Right ventricle myocardium superior (tissue), 1 donor: ENCODE measurements around the gene ASTN2. TPM values are rescaled to one million over a fixed set of nuclear protein-coding genes. Genes with fewer than 3 reads are reported as not detected.
A peak's percentile ranks its signal among the peaks of the same experiment; 100 is the strongest.

Experiments used
- ATAC-seq: fragments of 200-7000 bp; cut with Tn5 transposase; one replicate; pipeline ENCODE4 v1.9.1; 2020; ENCODE audit warnings: mild to moderate bottlenecking; ENCODE audit not compliant: poor library complexity
- DNase-seq: peaks from one replicate; pipeline ENCODE4 v3.0.0-alpha.2; 2020
- intact Hi-C: fragments of 100-400 bp; cut with DNase I; formaldehyde crosslinking; loops from one replicate; pipeline ENCODE4 v1.11.2; 2022
- total RNA-seq: library from RNA; stranded (reverse); fragmentation: NEBNext Ultra II Directional; extraction: Animal tissue kit (Norgen Biotek cat#: 25700); gene quantifications from one replicate; pipeline ENCODE4 v1.2.1, GENCODE V29; 2021
- donor health status: DM: no; HTN: yes; CAD: no; lungs with severe emphysema.

ASTN2 gene
- total RNA-seq, 1 donor from 2014 or later, result 6.4 TPM

DNA sequence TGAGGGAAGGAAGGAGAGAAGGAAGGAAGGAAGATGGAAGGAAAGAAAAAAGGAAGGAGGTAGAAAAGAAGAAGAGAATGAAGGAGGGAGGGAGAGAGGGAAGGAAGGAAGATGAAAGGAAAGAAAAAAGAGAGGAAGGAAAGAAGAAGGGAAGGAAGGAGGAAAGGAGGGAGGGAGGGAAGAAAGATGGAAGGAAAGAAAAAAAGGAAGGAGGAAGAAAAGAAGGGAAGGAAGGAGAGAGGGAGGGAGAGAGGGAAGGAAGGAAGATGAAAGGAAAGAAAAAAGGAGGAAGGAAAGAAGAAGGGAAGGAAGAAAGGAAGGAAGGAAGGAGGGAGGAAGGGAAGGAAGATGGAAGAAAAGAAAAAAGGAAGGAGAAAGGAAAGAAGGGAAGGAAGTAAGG, 912.1 kb downstream of the ASTN2 start:
- intact Hi-C loops, result no loop called here
- DNase-seq, result no peak
- no peak for ATAC-seq

GRCh38 chr9:116501871-116502270, 913.0 kb downstream of the ASTN2 start:
- intact Hi-C loops, result no loop called here
- DNase-seq (no peak), ATAC-seq (no peak)

DNA sequence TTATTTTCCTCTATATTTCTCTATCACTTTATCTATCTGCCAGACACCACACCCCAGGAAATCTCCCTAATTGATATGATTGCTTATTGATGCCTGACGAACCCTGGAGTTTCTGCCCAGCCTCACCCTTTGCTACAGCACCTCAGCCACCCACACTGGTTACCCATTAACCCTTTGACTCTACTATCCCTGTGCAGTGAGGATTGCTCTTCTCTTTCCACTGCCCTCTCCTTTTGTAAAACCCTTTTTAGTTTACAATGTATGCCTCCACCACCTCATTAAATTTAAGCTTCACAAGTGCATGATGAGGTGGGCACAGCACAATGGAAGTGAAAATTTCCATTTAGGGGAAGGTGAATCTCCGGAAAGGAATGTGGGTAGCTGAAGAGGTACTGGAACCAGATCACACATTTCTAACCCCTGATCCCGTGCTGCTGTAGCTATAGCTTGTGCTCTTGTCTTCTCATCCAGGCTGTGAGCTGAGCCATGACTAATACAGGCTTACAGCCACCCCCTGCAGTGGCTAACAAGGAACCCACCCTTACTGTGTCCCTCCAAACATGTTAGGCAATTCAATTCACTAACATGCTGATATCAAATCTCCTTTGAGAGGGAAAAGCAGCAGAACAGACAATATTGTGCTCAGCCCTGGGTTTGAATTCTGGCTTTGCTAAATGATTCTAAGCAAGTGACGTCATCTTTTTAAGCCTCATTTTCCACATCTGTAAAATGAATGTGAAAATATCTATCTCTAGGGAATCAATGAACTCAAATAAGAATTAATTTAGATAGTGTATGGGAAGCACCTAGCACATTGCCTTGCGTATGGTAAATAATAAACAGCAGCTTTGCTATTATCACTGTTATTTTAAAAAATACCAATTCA, 914.6 kb downstream of the ASTN2 start:
- ATAC-seq (no peak), DNase-seq (no peak)
- intact Hi-C loops, result no loop called here

DNA sequence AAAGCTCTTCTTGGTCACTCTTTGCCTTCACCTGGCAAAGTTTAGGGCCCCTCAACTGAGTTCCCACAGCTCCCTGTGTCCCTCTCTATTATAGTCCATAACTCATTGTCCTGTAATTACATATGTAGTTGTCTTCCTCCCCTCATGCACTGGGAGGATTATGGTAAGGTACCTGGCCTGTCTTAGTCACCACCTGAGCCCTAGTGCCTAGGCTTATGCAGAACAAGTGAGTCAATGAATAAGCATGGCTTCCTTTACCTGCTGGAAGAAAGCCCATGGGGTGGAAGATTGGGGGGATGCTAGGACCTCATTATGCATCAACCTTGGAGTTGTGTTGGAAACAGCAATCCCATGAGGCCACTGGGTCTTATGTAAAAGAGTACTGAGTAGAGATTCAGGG, 915.4 kb downstream of the ASTN2 start:
- intact Hi-C loops, result no loop called here
- no peak for ATAC-seq
- DNase-seq, result no peak

DNA sequence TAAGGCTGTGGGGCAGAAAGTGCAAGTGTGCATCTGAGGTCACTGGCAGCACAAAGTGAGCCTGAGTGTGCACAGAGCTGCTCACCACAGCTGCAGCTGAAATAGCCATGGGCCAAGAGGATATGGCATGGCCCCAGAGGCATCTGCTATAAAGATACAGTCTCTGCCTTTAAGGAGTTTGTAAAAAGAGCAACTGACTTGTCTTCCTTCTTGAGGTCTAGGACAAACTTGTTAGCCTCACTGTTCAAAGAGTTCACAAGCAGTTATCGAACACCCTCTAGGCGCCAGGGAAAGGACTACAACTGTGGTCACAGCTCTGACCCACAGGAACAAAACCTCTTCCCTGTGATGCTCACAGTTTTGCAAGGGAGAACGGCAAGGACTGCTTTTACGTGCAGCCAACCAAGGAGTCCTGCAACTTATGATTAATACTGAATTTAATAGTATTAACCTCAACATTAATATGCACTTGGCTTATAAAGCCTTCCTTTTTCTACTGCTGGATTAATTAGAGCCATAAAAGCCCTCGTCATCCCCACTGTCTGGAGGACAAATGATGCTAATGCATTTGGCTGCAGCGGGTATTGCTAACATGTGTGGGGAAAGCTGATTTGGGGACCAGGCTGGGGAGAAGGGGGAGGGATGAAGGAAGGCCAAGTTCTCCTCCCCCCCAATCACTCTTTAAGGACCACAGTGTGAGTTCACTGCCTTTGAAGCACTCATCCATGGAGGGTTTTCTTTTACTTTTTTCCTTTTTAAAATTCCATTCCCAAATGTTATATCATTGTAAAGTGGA, 917.6 kb downstream of the ASTN2 start:
- ATAC-seq (peak; percentile 49), DNase-seq (no peak)
- intact Hi-C loops, result no loop called here

DNA sequence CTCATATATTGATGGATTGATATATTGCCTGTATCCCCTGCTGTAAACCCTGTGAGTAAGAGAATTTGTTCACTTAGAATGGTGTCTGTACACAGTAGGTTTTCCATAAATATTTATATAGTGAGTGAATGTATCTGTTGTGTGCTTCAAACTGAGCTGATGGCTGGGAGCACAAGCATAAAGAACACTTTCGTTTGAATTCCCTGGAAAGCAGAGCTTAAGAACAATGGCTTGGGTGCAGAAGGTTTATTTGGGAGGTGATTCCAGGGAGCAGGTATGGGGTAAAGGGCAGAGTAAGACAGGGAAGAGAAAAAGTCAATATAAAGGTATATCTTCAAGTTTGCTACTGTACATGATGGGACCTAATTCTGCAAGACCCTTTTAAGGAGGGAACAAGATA, 918.7 kb downstream of the ASTN2 start:
- DNase-seq, result no peak

GRCh38 chr9:116495725-116496124, 919.1 kb downstream of the ASTN2 start:
- intact Hi-C loops, result no loop called here
- DNase-seq (no peak), ATAC-seq (no peak)

More for the DNA sequence above, 918.7 kb downstream of the ASTN2 start:
- intact Hi-C loops, result no loop called here
- no peak for ATAC-seq

GRCh38 chr9:116494815-116495634, 919.8 kb downstream of the ASTN2 start:
- peak; percentile 62 for ATAC-seq

GRCh38 chr9:116493183-116493860, 921.5 kb downstream of the ASTN2 start:
- ATAC-seq (no peak), DNase-seq (no peak)
- intact Hi-C loops, result no loop called here

More at GRCh38 chr9:116494815-116495634, 919.8 kb downstream of the ASTN2 start:
- no peak for DNase-seq
- intact Hi-C loops, result no loop called here

DNA sequence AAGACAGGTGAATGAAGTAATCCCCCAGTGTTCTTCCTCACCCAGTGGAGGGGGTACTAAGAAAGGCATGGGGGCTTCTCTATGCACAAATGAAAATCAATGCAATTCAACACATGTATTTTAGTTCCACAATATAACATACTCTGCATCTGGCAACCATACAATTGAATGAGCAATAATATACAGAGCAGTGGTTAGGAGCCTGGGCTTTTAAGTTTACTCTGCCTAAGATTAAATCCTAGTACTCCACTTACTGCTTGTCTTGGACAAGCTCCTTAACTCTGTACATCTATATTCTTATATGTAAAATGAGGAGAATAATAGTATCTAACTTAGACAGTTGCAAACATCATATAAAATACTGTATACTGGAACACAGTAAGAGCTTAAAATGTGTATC, 923.2 kb downstream of the ASTN2 start:
- no peak for ATAC-seq
- intact Hi-C loops, result no loop called here
- DNase-seq, result no peak

- no peak for ATAC-seq
- DNase-seq, result no peak
- intact Hi-C loops, result no loop called here
Observed at GRCh38 chr9:116491219-116491618, 923.6 kb downstream of the ASTN2 start.

GRCh38 chr9:116490321-116490720, 924.5 kb downstream of the ASTN2 start:
- intact Hi-C loops, result no loop called here
- DNase-seq, result no peak
- no peak for ATAC-seq

- ATAC-seq, result no peak
- no peak for DNase-seq
- intact Hi-C loops, result no loop called here
Observed at GRCh38 chr9:116488373-116488772, 926.5 kb downstream of the ASTN2 start.

DNA sequence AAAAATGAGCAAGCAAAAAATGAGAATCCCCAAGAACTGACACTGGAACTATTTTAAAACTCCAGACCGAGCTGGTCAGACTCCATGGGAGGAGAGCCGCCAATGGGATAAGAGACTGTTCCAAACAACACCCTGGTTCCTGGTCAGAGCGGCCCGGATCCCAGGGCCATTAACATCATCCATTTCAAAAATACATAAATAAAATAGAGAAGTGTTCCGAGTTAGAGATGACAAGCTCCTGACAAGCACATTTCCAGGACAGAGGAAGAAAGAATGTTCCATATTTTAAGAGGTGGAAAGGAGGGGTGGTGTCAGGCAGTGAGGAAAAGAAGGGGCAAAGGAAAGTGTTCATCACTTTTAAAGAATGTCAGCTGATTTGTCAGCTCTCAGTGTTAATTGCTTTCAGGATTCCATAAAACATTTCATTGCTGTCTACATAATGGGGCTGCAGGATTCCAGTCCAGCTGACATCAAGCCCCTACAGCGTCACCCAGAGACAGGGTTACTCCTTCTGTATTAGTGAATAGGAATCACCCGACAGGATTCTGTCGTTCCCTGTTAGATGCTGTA, 930.3 kb downstream of the ASTN2 start:
- intact Hi-C loops, result no loop called here
- DNase-seq, result no peak
- no peak for ATAC-seq

- intact Hi-C loops, result no loop called here
- ATAC-seq (no peak), DNase-seq (no peak)
Observed at GRCh38 chr9:116483622-116484491, 931.0 kb downstream of the ASTN2 start.

DNA sequence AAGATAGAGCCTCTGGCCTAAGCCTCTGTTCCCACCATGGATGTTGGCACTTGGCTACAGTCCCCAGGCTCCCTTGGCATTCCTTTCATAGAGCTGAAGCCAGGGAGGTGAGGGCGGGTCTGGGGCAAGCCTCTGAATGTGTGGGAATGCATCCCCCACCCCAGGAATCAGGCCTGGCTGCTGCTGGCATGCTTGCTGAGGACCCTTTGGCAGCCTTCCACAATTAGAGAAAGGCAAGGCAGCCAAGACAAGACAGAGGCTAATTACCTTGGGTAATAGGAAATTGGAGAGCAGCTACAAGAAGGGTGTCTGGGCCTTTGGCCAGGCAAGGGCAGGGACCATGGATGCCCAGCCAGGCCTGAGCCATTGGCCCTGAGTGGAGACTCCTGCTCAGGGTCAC, 932.1 kb downstream of the ASTN2 start:
- intact Hi-C loops, result no loop called here
- ATAC-seq (no peak), DNase-seq (no peak)

- no peak for ATAC-seq
- no peak for DNase-seq
- intact Hi-C loops, result no loop called here
Observed at GRCh38 chr9:116480700-116481099, 934.2 kb downstream of the ASTN2 start.
